Heart right ventricle (tissue), 16 donors: ENCODE measurements around the gene RBM43. TPM values are rescaled to one million over a fixed set of nuclear protein-coding genes. Genes with fewer than 3 reads are reported as not detected.
"Not testable (repeated sequence)": the region's sequence is repeated elsewhere in the genome, so short reads cannot be mapped to it uniquely, and the experiment has no call there.

Source experiments
- ATAC-seq, 8 donors: fragments of 200-7000 bp; cut with Tn5 transposase; one replicate each; pipeline ENCODE4 v1.9.1; 2020; ENCODE audit warnings: mild to moderate bottlenecking in 8 of 8, moderate library complexity in 8 of 8, moderate number of reproducible peaks in 1 of 8
- DNase-seq, 2 donors: peaks; one replicate each; pipeline ENCODE4 v3.0.0-alpha.2; 2020
- H3K27ac ChIP-seq, 10 donors: fragments of 200-600 bp; sonication (generic) in 2 of 10; one replicate each; pipeline versions ENCODE4 v1.5.0 to v1.8.0; 2020 to 2022; ENCODE audit warnings: mild to moderate bottlenecking in 3 of 10
- H3K27me3 ChIP-seq, 7 donors: fragments of 200-600 bp; one replicate each; pipeline ENCODE4 v1.8.0; 2021 to 2022; ENCODE audit warnings: mild to moderate bottlenecking in 2 of 7
- H3K36me3 ChIP-seq, 9 donors: fragments of 200-600 bp; sonication (generic) in 1 of 9; one replicate each; pipeline versions ENCODE4 v1.5.0 to v1.8.0; 2020 to 2022; ENCODE audit warnings: mild to moderate bottlenecking in 2 of 9
- H3K4me1 ChIP-seq, 9 donors: fragments of 200-600 bp; sonication (generic) in 1 of 9; one replicate each; pipeline versions ENCODE4 v1.5.0 to v1.8.0; 2020 to 2022; ENCODE audit warnings: mild to moderate bottlenecking in 4 of 9
- H3K4me3 ChIP-seq, 10 donors: fragments of 200-600 bp; sonication (generic) in 2 of 10; one replicate each; pipeline versions ENCODE4 v1.5.0 to v1.8.0; 2020 to 2022; ENCODE audit warnings: mild to moderate bottlenecking in 7 of 10, moderate library complexity in 2 of 10
- H3K9me3 ChIP-seq, 11 donors: fragments of 200-600 bp in 10 of 11; sonication (generic) in 2 of 11; one replicate each; pipeline versions ENCODE4 v1.5.0 to v1.8.0; 2013 to 2022; ENCODE audit warnings: mild to moderate bottlenecking in 2 of 11, control low read depth in 1 of 11, moderate library complexity in 1 of 11
- CTCF ChIP-seq, 9 donors: fragments of 200-600 bp; sonication (generic) in 2 of 9; IDR thresholded peaks; one replicate each; pipeline versions ENCODE4 v1.5.0 to v1.8.0; 2021 to 2022; ENCODE audit warnings: antibody characterized with exemption in 9 of 9, mild to moderate bottlenecking in 5 of 9, moderate library complexity in 1 of 9
- WGBS, 2 donors: extraction: QIAGEN DNeasy Blood & Tissue Kit; methylation state at CpG; one replicate each; pipeline ENCODE4 v1.1.7; 2013; ENCODE audit warnings: inconsistent platforms in 1 of 2; 5-methylcytosine and 5-hydroxymethylcytosine counted together
- intact Hi-C, 10 donors: fragments of 100-400 bp; cut with DNase I; formaldehyde crosslinking; loops; one replicate each; pipeline versions ENCODE4 v1.11.1 to v1.14.2; 2022
- polyA plus RNA-seq, 2 donors: library from polyadenylated mRNA; stranded (reverse); fragments of 200-250 nt; gene quantifications; one replicate each; pipeline ENCODE4 v1.2.3, GENCODE V29; 2013
- total RNA-seq, 10 donors: library from RNA; stranded (reverse); fragmentation: NEBNext Ultra II Directional in 3 of 10; extraction: Animal tissue kit (Norgen Biotek cat#: 25700) in 3 of 10; gene quantifications; one replicate each; pipeline versions ENCODE4 v1.2.1 to v1.2.4, GENCODE V29; 2021 to 2023
- donor health status: Arrhythmogenic right ventricular cardiomyopathy.
- donor health status: ischemic (EF 13 %, LVEDD 7.1; RV severe dilation, severe dysfunction).
- donor health status: healthy with polysubstance abuse.
- donor health status: DM: no; HTN: yes; CAD: no.
- donor health status: DM: no; HTN: no; CAD: no.
- donor health status: ischemic (EF 25% LVEDD 6.9; RV normal size, moderate dysfunction).
- donor health status: ischemic (EF 25% LVEDD 5.7; RV mildly dilated, moderate dysfunction).
- donor health status: healthy.
- donor health status: DM: yes; HTN: yes; CAD: no.
- donor health status: Ischemic cardiomyopathy.
- donor health status: ischemic (EF 35%, LVEDD 5.7; RV mildly dilated, moderate dysfunction).
- donor health status: nonischemic (EF 11% LVEDD 7.7; RV severe dilation, severe dysfunction).
- donor health status: DM: yes; HTN: yes; CAD: no.
- donor health status: PGD.
- donor health status: ischemic (EF 29% LVEDD 5.4; RV normal size, mild dysfunction).
- donor health status: nonischemic (EF 23%, LVEDD 6.1; RV moderate dilation, normal function).

RBM43 gene
- total and polyA plus RNA-seq, 12 donors: 0.96 to 2.9 (median 1.6) TPM

DNA sequence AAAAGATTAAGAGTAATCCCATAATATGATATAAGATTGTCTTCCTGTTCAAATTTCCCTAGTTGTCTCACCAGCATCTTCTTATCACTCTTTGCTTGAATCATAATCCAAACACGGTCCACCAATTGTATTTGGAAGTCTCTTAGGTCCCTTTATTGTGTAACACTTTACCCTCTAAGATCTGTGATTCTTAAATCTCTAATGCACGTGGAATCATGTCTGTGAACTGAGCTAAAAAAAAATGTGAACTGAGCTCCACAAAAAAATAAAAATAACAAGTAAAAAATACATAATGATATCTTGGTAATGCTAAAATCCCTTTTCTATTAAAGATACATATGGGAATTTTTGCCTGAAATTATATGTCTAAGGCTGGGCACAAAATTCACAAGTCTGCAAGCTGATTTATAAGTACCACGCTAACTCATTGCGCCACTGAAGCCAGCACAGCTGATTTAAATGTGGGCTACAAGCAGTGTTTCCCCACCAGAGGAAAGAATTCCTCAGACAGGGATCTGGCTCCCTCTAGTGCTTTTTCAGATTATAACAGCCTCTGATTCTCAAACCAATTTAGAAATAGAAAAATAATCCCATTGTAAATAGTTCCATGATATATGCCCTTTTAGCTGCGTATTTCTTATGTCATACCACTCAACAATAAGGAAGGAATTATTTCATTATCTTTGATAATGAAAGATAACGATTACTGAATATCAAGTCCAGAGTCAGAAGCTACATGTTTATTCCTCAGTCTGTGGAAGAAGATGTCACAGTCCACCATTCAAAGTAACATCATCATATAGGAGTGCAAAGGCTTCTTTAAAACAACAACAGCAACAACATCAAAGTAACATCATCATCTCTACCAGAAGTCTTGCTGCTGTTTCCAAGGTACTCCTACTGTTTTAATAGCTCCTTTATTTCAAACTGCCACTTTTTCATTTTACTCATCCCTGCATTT, 22.9 kb downstream of the RBM43 start:
- no peaks in the 10 kb centered on the region for H3K9me3 ChIP-seq
- H3K4me3 ChIP-seq: no peak overlapping the region
- peak; percentile 76 to 93 (median 86) for TF ChIP-seq CTCF (IDR thresholded peaks at IDR 0.05)
- ATAC-seq (peak in 7 of 8 donors; percentile 61 to 89 (median 79)), DNase-seq (peak in 1 of 2 donors; percentile 54)
- no peak overlapping the region for H3K27ac ChIP-seq
- H3K4me1 ChIP-seq: peaks cover 0 to 3% (median 0%) of the 10 kb centered on the region in 9 donors
- WGBS, 2 donors: 12 to 17% methylated on average over 6 of the region's 6 CpGs
- intact Hi-C loops: loop anchor here in 9 of 10 donors (2.0 to 10.0 kb wide), 3 partner anchors 1642 to 1644 kb away; no protein-coding TSS in a partner anchor
- H3K36me3 ChIP-seq: no peaks in the 10 kb centered on the region
- no peaks in the 10 kb centered on the region for H3K27me3 ChIP-seq

- ATAC-seq (peak in 1 of 8 donors; percentile 33), DNase-seq (no peak)
- no peak overlapping the region for H3K4me3 ChIP-seq
- 48 to 54% methylated on average over 4 of the region's 4 CpGs for WGBS, 2 donors
- no peak for TF ChIP-seq CTCF (IDR thresholded peaks at IDR 0.05)
- H3K27ac ChIP-seq: no peak overlapping the region
- H3K4me1 ChIP-seq: peaks cover 0 to 3% (median 0%) of the 10 kb centered on the region in 9 donors
- H3K9me3 ChIP-seq: peaks cover 0 to 5% (median 0%) of the 10 kb centered on the region in 11 donors
- no peaks in the 10 kb centered on the region for H3K27me3 ChIP-seq
- H3K36me3 ChIP-seq: no peaks in the 10 kb centered on the region
- intact Hi-C loops: loop anchor here in 9 of 10 donors (2.0 to 10.0 kb wide), 3 partner anchors 1640 to 1643 kb away; no protein-coding TSS in a partner anchor
Observed at GRCh38 chr2:151237422-151238025, 24.1 kb downstream of the RBM43 start.

DNA sequence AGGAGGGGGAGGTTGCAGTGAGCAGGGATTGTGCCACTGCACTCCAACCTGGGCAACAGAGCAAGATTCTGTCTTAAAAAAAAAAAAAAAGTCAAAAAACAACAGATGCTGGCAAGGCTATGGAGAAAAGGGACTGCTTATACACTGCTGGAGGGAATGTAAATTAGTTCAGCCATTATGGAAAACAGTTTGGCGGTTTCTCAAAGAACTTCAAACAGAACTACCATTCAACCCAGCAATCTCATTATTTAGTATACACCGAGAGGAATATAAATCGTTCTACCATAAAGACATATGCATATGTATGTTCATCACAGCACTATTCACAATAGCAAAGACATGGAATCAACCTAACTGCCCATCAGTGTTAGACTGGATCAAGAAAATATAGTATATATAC, 27.9 kb downstream of the RBM43 start:
- ATAC-seq, H3K4me1 ChIP-seq, H3K9me3 ChIP-seq, H3K27me3 ChIP-seq, H3K4me3 ChIP-seq, DNase-seq, H3K36me3 ChIP-seq, H3K27ac ChIP-seq: not testable (repeated sequence)
- WGBS, 2 donors: 90 to 93% methylated on average over 3 of the region's 3 CpGs
- intact Hi-C loops: loop anchor here in 2 of 10 donors (5.0 to 10.0 kb wide), 2 partner anchors 831 to 1639 kb away; no protein-coding TSS in a partner anchor

DNA sequence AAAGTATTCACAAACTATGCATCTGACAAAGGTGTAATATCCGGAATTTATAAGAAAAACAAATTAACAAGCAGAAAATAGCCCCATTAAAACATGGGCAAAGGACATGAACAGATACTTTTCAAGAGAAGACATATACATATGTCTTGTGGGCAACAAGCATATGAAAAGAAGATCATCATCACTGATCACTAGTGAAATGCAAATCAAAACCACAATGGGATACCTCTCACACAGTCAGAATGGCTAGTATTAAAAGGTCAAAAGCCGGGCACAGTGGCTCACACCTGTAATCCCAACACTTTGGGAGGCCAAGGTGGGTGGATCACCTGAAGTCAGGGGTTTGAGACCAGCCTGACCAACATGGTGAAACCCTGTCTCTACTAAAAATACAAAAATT, 28.4 kb downstream of the RBM43 start:
- H3K36me3 ChIP-seq, H3K4me1 ChIP-seq, DNase-seq, H3K9me3 ChIP-seq, H3K27me3 ChIP-seq, H3K27ac ChIP-seq, H3K4me3 ChIP-seq, ATAC-seq: not testable (repeated sequence)
- intact Hi-C loops: loop anchor here in 2 of 10 donors (5.0 to 10.0 kb wide), 2 partner anchors 831 to 1638 kb away; no protein-coding TSS in a partner anchor
- 91 to 93% methylated on average over 2 of the region's 2 CpGs for WGBS, 2 donors

GRCh38 chr2:151230627-151231140, 31.0 kb downstream of the RBM43 start:
- ATAC-seq (no peak), DNase-seq (no peak)
- intact Hi-C loops: loop anchor here in 2 of 10 donors (5.0 to 10.0 kb wide), 2 partner anchors 828 to 1636 kb away; no protein-coding TSS in a partner anchor
- H3K36me3 ChIP-seq: no peaks in the 10 kb centered on the region
- no peak overlapping the region for H3K4me3 ChIP-seq
- TF ChIP-seq CTCF (IDR thresholded peaks at IDR 0.05): no peak
- no peak overlapping the region for H3K27ac ChIP-seq
- peaks cover 0 to 12% (median 0%) of the 10 kb centered on the region in 7 donors for H3K27me3 ChIP-seq
- H3K9me3 ChIP-seq: peaks cover 0 to 9% (median 0%) of the 10 kb centered on the region in 11 donors
- H3K4me1 ChIP-seq: peaks cover 0 to 3% (median 0%) of the 10 kb centered on the region in 9 donors
- WGBS, 2 donors: 82 to 95% methylated on average over 2 of the region's 2 CpGs
